Measurements from ENCODE around the gene PHACTR4.

- TF ChIP-seq POLR2AphosphoS5 (IDR thresholded peaks at IDR 0.05; ENCODE audit: low read depth) (peak; percentile 79), CTCF (IDR thresholded peaks at IDR 0.05; ENCODE audit: insufficient read depth, low read length) (peak; percentile 61), REST (IDR thresholded peaks at IDR 0.05; ENCODE audit: insufficient replicate concordance, low read depth) (peak; percentile 36), GABPA (IDR thresholded peaks at IDR 0.05; ENCODE audit: low read depth) (no peak), SPI1 (IDR thresholded peaks at IDR 0.05; ENCODE audit: borderline replicate concordance, low read depth) (peak; percentile 4; the same call in 1 of the 2 replicates)
These were observed 148.6 kb downstream of the PHACTR4 start for GRCh38 chr1:28518000-28518744.

Measured in HL-60 (cell line).